Fibroblast of lung (primary cell): Measurements from ENCODE around the gene HMGN5.

Experiments
- EZH2 ChIP-seq: IDR thresholded peaks from 2 replicates; pipeline ENCODE4 v1.5.1; 2012; ENCODE audit warnings: low read length, control low read depth, mild to moderate bottlenecking; ENCODE audit errors: missing control alignments
- TF ChIP-seq, protein P1 (sequence below), 2 donors: IDR thresholded peaks in 1 of 2; conservative IDR thresholded peaks in 1 of 2; 1 replicate in 1 of 2; 2 replicates in 1 of 2; pipeline ENCODE4 v1.5.1; 2011 to 2012; ENCODE audit warnings: low read length in 2 of 2, control low read depth in 1 of 2, inconsistent platforms in 1 of 2, low read depth in 1 of 2, mild to moderate bottlenecking in 1 of 2

DNA sequence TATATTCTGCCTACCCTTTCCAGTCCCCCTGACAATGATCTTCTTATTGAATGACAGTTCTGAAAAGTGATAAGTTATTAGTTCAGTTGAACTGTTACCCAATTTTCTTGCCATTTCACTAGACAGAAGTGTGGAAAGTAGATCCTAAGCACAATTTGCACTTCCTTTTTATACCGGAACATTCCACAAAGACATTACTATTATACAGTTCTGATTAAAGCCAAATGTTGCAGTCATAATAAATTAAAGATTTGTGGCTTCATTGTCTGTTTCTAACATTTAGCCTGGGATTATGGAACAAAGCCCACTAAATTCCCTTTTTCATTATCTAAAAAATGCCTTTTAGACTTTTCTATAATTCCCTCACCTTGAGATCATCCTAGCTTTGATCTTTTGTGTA is 14.0 kb upstream of the HMGN5 start:
- TF ChIP-seq, protein P1, sequence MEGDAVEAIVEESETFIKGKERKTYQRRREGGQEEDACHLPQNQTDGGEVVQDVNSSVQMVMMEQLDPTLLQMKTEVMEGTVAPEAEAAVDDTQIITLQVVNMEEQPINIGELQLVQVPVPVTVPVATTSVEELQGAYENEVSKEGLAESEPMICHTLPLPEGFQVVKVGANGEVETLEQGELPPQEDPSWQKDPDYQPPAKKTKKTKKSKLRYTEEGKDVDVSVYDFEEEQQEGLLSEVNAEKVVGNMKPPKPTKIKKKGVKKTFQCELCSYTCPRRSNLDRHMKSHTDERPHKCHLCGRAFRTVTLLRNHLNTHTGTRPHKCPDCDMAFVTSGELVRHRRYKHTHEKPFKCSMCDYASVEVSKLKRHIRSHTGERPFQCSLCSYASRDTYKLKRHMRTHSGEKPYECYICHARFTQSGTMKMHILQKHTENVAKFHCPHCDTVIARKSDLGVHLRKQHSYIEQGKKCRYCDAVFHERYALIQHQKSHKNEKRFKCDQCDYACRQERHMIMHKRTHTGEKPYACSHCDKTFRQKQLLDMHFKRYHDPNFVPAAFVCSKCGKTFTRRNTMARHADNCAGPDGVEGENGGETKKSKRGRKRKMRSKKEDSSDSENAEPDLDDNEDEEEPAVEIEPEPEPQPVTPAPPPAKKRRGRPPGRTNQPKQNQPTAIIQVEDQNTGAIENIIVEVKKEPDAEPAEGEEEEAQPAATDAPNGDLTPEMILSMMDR (conservative IDR thresholded peaks at IDR 0.05 in 1 of 2, IDR thresholded peaks at IDR 0.05 in 1 of 2; ENCODE audit: low read depth in 1 of 2, low read length in 2 of 2), result no peak
- no peak for TF ChIP-seq EZH2
